ENCODE data around the gene CASK.

DNA sequence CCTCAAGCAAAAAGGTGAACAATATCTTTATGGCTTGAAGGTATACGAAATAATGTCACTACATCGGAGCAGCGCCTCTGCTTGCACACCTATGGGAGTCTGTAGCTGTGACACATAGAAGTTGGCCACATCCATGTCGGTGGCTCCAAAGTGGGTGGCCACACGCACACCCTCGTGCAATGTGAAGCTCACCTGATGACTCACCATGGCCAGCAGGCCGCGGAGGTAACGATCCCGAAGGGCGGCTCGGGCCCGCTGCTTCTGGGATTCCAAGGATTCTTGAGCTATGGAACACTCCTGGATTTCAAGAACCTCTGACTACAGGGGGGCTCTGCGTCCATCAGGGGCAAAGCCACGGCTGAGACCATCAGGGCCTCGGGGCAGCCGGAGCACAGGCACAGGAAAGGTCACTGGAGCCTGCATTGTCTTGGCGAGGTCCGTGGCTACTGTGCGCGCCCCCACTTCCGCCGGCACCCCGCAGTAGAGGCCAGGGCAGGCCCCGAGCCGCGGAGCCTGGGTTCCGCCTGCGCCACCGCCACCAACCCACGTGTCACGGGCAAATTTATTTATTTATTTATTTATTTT is 451.0 kb downstream of the CASK start:
- TF ChIP-seq JUNB (CRISPR knock-in tag; IDR thresholded peaks at IDR 0.05; ENCODE audit: borderline replicate concordance), result no peak
- no peak for TF ChIP-seq ZNF225 (CRISPR knock-in tag; IDR thresholded peaks at IDR 0.05)
- no peak for TF ChIP-seq NCOA1 (CRISPR knock-in tag; IDR thresholded peaks at IDR 0.05)
- TF ChIP-seq POLR2AphosphoS5 (IDR thresholded peaks at IDR 0.05; ENCODE audit: low read depth, low read length), result no peak
- no peak for TF ChIP-seq CBX2 (IDR thresholded peaks at IDR 0.05; ENCODE audit: low read depth, low read length)
- no peak for TF ChIP-seq CBX2 (CRISPR knock-in tag; IDR thresholded peaks at IDR 0.05; ENCODE audit: low read depth)

Data from HepG2 (cell line).